GM23338 (cell line): ENCODE results near the gene LAMA4. TPM values are rescaled to one million over a fixed set of nuclear protein-coding genes. Genes with fewer than 3 reads are reported as not detected.

Experiments used
- ATAC-seq: fragments of 200-7000 bp; cut with Tn5 transposase; 3 replicates; pipeline ENCODE4 v1.9.1; 2020
- DNase-seq: peaks from one replicate; pipeline ENCODE4 v3.0.0-alpha.2; 2015; ENCODE audit warnings: low spot score
- H2AFZ ChIP-seq: fragments of 200-600 bp; sonication (generic); 2 replicates; pipeline ENCODE4 v1.8.0; 2016; ENCODE audit warnings: antibody characterized with exemption, mild to moderate bottlenecking, moderate library complexity
- H3F3A ChIP-seq: fragments of 200-600 bp; sonication (generic); replicated peaks from 2 replicates; pipeline ENCODE4 v1.8.0; 2017; ENCODE audit warnings: antibody characterized with exemption, mixed run types, low read depth
- H3K27ac ChIP-seq: fragments of 200-600 bp; sonication (generic); 2 replicates; pipeline ENCODE4 v1.6.1; 2016; ENCODE audit warnings: low read depth
- H3K27me3 ChIP-seq: fragments of 200-600 bp; sonication (generic); 2 replicates; pipeline ENCODE4 v1.8.0; 2016; ENCODE audit warnings: mild to moderate bottlenecking, mixed run types, moderate library complexity; ENCODE audit not compliant: insufficient read depth
- H3K36me3 ChIP-seq: fragments of 200-600 bp; sonication (generic); 2 replicates; pipeline ENCODE4 v1.8.0; 2016; ENCODE audit warnings: mild to moderate bottlenecking; ENCODE audit not compliant: insufficient read depth
- H3K4me1 ChIP-seq: fragments of 200-600 bp; sonication (generic); 2 replicates; pipeline ENCODE4 v1.8.0; 2016; ENCODE audit warnings: mild to moderate bottlenecking, moderate library complexity; ENCODE audit not compliant: insufficient read depth
- H3K4me2 ChIP-seq: fragments of 200-600 bp; sonication (generic); 2 replicates; pipeline ENCODE4 v1.7.1; 2017; ENCODE audit warnings: mixed run types
- H3K4me3 ChIP-seq: fragments of 200-600 bp; sonication (generic); 2 replicates; pipeline ENCODE4 v1.6.1; 2016; ENCODE audit warnings: mixed run types
- H3K79me2 ChIP-seq: fragments of 200-600 bp; sonication (generic); replicated peaks from 2 replicates; pipeline ENCODE4 v1.8.0; 2017; ENCODE audit warnings: mild to moderate bottlenecking; ENCODE audit not compliant: insufficient read depth
- H3K9me2 ChIP-seq: fragments of 200-600 bp; sonication (generic); 2 replicates; pipeline ENCODE4 v1.8.0; 2017; ENCODE audit not compliant: insufficient read depth
- H4K20me1 ChIP-seq: fragments of 200-600 bp; sonication (generic); replicated peaks from 2 replicates; pipeline ENCODE4 v1.8.0; 2017; ENCODE audit warnings: mild to moderate bottlenecking; ENCODE audit not compliant: insufficient read depth
- H3K27ac Mint-ChIP-seq: 2 replicates; pipeline ENCODE4 v1.8.0; 2020; ENCODE audit warnings: inconsistent platforms, mild to moderate bottlenecking, moderate library complexity, mixed read lengths
- H3K27me3 Mint-ChIP-seq: 3 replicates; pipeline ENCODE4 v1.8.0; 2022; ENCODE audit warnings: low read depth, mild to moderate bottlenecking, moderate library complexity, mixed read lengths, inconsistent platforms; ENCODE audit not compliant: insufficient read depth, poor library complexity
- H3K36me3 Mint-ChIP-seq: 3 replicates; pipeline ENCODE4 v1.8.0; 2021; ENCODE audit warnings: low read depth, mild to moderate bottlenecking, inconsistent platforms, moderate library complexity, mixed read lengths
- H3K4me1 Mint-ChIP-seq: 3 replicates; pipeline ENCODE4 v1.8.0; 2020; ENCODE audit warnings: mild to moderate bottlenecking, inconsistent platforms, mixed read lengths
- H3K4me3 Mint-ChIP-seq: 3 replicates; pipeline ENCODE4 v1.8.0; 2021; ENCODE audit warnings: moderate library complexity, mild to moderate bottlenecking, inconsistent platforms, mixed read lengths
- H3K9me3 Mint-ChIP-seq: 3 replicates; pipeline ENCODE4 v1.8.0; 2020; ENCODE audit warnings: moderate library complexity, mild to moderate bottlenecking, inconsistent platforms, mixed read lengths
- EZH2 ChIP-seq: fragments of 200-600 bp; sonication (generic); IDR thresholded peaks from one replicate; pipeline ENCODE4 v1.8.0; 2017; ENCODE audit warnings: antibody characterized with exemption, mild to moderate bottlenecking, low read depth; ENCODE audit not compliant: unreplicated experiment
- ZNF462 ChIP-seq: fragments of 250-450 bp; sonication (Bioruptor Pico); IDR thresholded peaks from 2 replicates; pipeline ENCODE4 v1.5.0; 2020; ENCODE audit warnings: mild to moderate bottlenecking, moderate library complexity
- polyA plus RNA-seq: library from polyadenylated mRNA; unstranded; fragments of >200 nt; fragmentation: Nextera tagmentation; extraction: Ambion mirVana; gene quantifications from 2 replicates; pipeline ENCODE4 v1.2.1, GENCODE V29; 2016
- total RNA-seq: library from RNA; depleted of rRNA; stranded (reverse); fragments of >200 nt; shearing (Covaris generic); gene quantifications from 2 replicates; pipeline ENCODE4 v1.2.3, GENCODE V29; 2014

The LAMA4 gene
- total and polyA plus RNA-seq, 2 experiments from 2014 or later: 1.7 to 2.8 TPM

GRCh38 chr6:112190164-112190563, 64.2 kb downstream of the LAMA4 start:
- ATAC-seq: no peak
- Histone ChIP-seq H3K27ac (no peak overlapping the region), H3K9me2 (no peaks in the 10 kb centered on the region)

More at GRCh38 chr6:112190164-112190563, 64.2 kb downstream of the LAMA4 start:
- Histone ChIP-seq H3K4me1 (no peaks in the 10 kb centered on the region), H2AFZ (no peak overlapping the region), H3K4me2 (no peak overlapping the region), H3F3A (no peaks in the 10 kb centered on the region), H3K27me3 (no peaks in the 10 kb centered on the region), H4K20me1 (no peaks in the 10 kb centered on the region), H3K36me3 (no peaks in the 10 kb centered on the region), H3K4me3 (no peak overlapping the region), H3K79me2 (no peaks in the 10 kb centered on the region)
- TF ChIP-seq ZNF462 (CRISPR knock-in tag) (no peak), EZH2 (no peak)
- Mint-ChIP-seq H3K4me1 (peaks cover 11% of the 10 kb centered on the region), H3K27me3 (no peaks in the 10 kb centered on the region), H3K27ac (no peak overlapping the region), H3K4me3 (no peak overlapping the region), H3K9me3 (no peaks in the 10 kb centered on the region), H3K36me3 (no peaks in the 10 kb centered on the region)
- DNase-seq: no peak
